GM18868 (cell line): ENCODE results near the gene C10orf88.
A peak's percentile ranks its signal among the peaks of the same experiment; 100 is the strongest.

ENCODE experiments used
- ATAC-seq: cut with Tn5 transposase; IDR thresholded peaks from one replicate; pipeline ENCODE4 v1.9.1; 2021; ENCODE audit warnings: mild to moderate bottlenecking, moderate library complexity; ENCODE audit not compliant: unreplicated experiment

Gene C10orf88

GRCh38 chr10:122953902-122954730 lies at the start of gene C10orf88:
Gene C10orf88, minus strand, starts transcription at chr10:122954227. Its CDS starts 49 bp downstream, at chr10:122954178.
- ATAC-seq = peak; percentile 98

GRCh38 chr10:123001370-123001769 lies 47.3 kb upstream of the C10orf88 start:
- no peak for ATAC-seq

GRCh38 chr10:123000155-123000554 lies 46.1 kb upstream of the C10orf88 start:
- ATAC-seq = no peak

DNA sequence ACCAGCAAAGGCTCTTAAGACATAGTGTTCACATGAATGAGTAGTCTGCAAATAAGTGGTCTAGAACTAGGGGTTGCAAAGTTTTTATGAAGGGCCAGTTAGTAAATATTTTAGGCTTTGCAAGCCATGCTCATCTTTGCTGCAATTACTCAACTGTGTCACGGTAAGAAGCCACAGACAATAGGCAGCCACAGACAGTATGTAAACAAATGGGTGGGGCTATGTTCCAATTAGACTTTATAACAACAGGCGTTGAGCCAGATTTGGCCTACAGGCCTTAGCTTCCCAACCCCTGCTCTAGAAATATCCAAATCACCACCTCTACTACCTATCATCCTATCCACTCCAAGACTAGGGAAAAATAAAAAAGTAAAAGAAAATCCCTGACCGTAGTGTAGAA lies 45.3 kb upstream of the C10orf88 start:
- ATAC-seq = no peak

DNA sequence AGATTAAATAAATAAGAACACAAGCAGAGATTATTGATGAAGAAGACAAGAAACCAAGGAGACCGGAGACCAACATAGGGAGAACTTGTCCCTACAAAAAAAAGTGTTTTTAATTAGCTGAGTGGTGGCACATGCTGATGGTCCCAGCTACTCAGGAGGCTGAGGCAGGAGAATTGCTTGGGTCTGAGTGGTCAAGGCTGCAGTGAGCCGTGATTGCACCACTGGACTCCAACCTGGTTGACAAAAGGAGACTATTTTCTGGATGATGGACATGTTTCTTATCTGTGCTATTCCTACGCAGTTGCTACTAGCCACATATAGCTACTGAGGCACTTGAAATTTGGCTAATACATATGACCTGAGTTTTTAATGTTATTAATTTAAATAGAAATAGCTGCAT lies 44.9 kb upstream of the C10orf88 start:
- no peak for ATAC-seq

DNA sequence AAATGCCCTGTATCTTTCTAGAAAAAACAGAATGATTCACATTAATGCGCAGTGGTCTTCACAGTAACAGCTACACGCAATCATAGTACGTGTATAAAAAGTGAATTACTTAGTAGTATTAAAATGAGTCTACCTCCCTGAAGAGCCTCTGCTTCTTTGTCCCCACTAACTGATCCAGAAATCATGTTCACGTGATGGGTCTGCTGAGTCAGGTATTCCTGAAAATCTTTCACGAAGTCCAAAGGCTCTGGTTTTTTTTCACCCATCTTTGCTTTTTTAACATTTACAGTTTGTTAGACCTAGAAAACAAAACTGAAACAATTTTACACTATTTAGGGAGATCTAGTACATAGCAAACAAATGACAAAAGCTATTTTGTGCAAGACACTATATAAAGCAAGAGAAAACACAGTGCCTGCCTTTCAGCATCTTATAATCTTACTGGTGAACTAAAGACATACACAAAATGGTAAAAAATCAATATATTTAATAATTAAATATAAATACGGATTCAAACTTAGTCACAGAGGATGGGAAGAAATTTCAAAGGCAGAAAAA lies 44.4 kb upstream of the C10orf88 start:
- no peak for ATAC-seq

- no peak for ATAC-seq
Observed at GRCh38 chr10:122997864-122998263, 43.8 kb upstream of the C10orf88 start.

GRCh38 chr10:122995936-122996335 lies 41.9 kb upstream of the C10orf88 start:
- ATAC-seq = no peak

- no peak for ATAC-seq
Observed at GRCh38 chr10:122993797-122994336, 39.8 kb upstream of the C10orf88 start.

- ATAC-seq = no peak
Observed at GRCh38 chr10:122992031-122992585, 38.1 kb upstream of the C10orf88 start.

- ATAC-seq = no peak
Observed at GRCh38 chr10:122990278-122990677, 36.3 kb upstream of the C10orf88 start.

DNA sequence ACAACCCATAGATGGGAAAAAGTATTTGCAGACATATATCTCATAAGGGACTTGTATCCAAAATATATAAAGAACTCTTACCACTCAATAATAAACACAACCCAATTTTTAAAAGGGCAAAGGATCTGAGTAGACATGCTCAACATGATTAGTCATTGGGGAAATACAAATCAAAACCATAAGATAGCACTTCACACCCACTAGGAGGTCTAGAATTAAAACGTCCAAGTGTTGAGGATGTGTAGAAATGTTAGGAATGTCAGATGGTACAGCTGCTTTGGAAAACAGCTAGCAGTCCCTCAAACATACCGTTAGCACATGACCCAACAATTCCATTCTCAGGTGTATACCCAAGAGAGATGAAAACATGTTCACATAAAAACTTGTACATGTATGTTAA lies 34.5 kb upstream of the C10orf88 start:
- no peak for ATAC-seq

- ATAC-seq = no peak
Observed at GRCh38 chr10:122986335-122986734, 32.3 kb upstream of the C10orf88 start.

DNA sequence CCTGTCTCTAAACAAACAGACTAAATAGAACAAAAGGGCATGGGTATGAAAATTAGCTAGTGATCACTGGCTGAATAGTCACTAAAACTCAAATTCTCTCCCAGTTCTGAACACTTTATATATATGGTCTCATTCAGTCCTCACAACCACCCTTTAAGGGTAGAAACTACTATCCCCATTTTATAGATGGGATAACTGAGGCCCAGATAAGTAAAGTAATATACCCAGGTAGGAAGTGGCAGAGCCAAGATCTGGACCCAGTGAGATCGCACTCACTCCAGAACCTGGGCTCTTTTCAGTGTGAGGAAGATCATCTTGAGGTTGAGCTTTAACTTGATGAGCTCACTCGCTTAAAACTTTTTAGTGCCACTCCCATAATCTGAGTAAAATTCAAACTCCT lies 30.7 kb upstream of the C10orf88 start:
- ATAC-seq = no peak

DNA sequence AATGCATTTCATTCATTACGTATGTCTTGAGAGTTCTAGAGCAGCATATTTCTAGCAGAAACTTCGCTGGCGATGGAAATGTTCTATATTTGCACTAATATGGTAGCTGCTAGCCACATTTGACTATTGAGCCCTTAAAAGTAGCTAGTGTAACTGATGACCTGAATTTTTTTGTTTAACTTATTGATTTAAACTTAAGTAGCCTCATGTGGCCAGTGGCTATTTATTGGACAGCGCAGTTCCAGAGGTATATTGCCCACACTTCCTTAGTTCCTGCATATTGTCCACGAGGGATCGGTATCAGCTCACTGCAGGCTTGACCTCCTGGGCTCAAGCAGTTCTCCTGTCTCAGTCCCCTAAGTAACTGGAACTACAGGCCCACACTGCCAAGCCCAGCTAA lies 29.9 kb upstream of the C10orf88 start:
- ATAC-seq = no peak

GRCh38 chr10:122981066-122981464 lies 27.0 kb upstream of the C10orf88 start:
- ATAC-seq = no peak

- peak; percentile 94 for ATAC-seq
Observed at GRCh38 chr10:122980209-122981065, 26.4 kb upstream of the C10orf88 start, which contains the start of gene PSTK. Gene PSTK, plus strand, starts transcription at chr10:122980401. Its CDS starts 79 bp downstream, at chr10:122980480.

- no peak for ATAC-seq
Observed at GRCh38 chr10:122974543-122975064, 20.6 kb upstream of the C10orf88 start.

GRCh38 chr10:122974023-122974422 lies 20.0 kb upstream of the C10orf88 start:
- no peak for ATAC-seq

GRCh38 chr10:122968698-122969097 lies 14.7 kb upstream of the C10orf88 start:
- no peak for ATAC-seq

DNA sequence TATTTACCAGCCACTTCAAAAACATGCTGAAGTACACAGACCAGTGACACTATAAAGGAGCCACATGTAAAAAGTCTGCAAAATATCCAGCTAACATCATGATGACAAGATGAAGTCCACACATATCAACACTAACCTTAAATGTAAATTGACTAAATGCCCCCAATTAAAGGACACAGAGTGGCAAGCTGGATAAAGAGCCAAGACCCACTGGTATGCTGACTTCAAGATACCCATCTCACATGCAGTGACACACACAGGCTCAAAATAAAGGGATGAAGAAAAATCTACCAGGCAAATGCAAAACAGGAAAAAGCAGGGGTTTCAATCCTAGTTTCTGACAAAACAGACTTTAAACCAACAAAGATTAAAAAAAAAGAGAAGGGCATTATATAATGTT lies 12.9 kb upstream of the C10orf88 start:
- ATAC-seq = no peak
